IMR-90 (cell line): ENCODE results near the gene STX7. TPM values are rescaled to one million over a fixed set of nuclear protein-coding genes. Genes with fewer than 3 reads are reported as not detected.

ENCODE experiments used
- ATAC-seq: fragments of 200-7000 bp; cut with Tn5 transposase; 2 replicates; pipeline ENCODE4 v1.9.1; 2020; ENCODE audit warnings: low read depth, mild to moderate bottlenecking, moderate library complexity
- BruUV-seq: library from RNA; stranded (reverse); fragments of 400-500 nt; replicated peaks from 2 replicates; lab custom pipeline; 2021; lab: Mats Ljungman, UMichigan
- CTCF ChIA-PET: fragments of 300-600 bp; formaldehyde crosslinking; extraction: SDS; loops from one replicate; lab custom pipeline; 2021; ENCODE audit warnings: antibody characterized with exemption; lab: Yijun Ruan, JAX
- POLR2A ChIA-PET: fragments of 300-600 bp; sonication (Branson Sonifier 250); formaldehyde crosslinking; loops from one replicate; lab custom pipeline; 2022; ENCODE audit warnings: antibody characterized with exemption; ENCODE audit not compliant: unreplicated experiment; lab: Charles Lee
- DNase-seq: peaks from one replicate; pipeline ENCODE4 v3.0.0; 2013
- H2AFZ ChIP-seq: replicated peaks from 2 replicates; pipeline ENCODE3; 2013; ENCODE audit warnings: low read length, mild to moderate bottlenecking; ENCODE audit not compliant: poor library complexity
- H2AK5ac ChIP-seq: 2 replicates; pipeline ENCODE4 v1.6.1; 2013; ENCODE audit warnings: low read depth, low read length, inconsistent platforms
- H2AK9ac ChIP-seq: replicated peaks from 2 replicates; pipeline ENCODE3; 2013; ENCODE audit warnings: mild to moderate bottlenecking, low read depth, low read length, moderate library complexity; ENCODE audit not compliant: poor library complexity
- H2BK120ac ChIP-seq: 2 replicates; pipeline ENCODE4 v1.6.1; 2013; ENCODE audit warnings: low read depth, low read length, inconsistent platforms
- H2BK15ac ChIP-seq: 3 replicates; pipeline ENCODE4 v1.6.1; 2013; ENCODE audit warnings: low read depth, low read length, inconsistent platforms
- H2BK20ac ChIP-seq: 2 replicates; pipeline ENCODE4 v1.6.1; 2013; ENCODE audit warnings: low read depth, mild to moderate bottlenecking, inconsistent platforms, low read length, moderate library complexity
- H2BK5ac ChIP-seq: 2 replicates; pipeline ENCODE4 v1.6.1; 2013; ENCODE audit warnings: mild to moderate bottlenecking, low read depth, low read length, inconsistent platforms; ENCODE audit not compliant: poor library complexity, severe bottlenecking
- H3K14ac ChIP-seq: replicated peaks from 2 replicates; pipeline ENCODE4 v1.6.1; 2013; ENCODE audit warnings: low read depth, low read length, inconsistent platforms
- H3K18ac ChIP-seq: 2 replicates; pipeline ENCODE4 v1.6.1; 2013; ENCODE audit warnings: low read depth, low read length, control low read depth
- H3K23ac ChIP-seq: 2 replicates; pipeline ENCODE4 v1.6.1; 2013; ENCODE audit warnings: low read depth, low read length, inconsistent platforms
- H3K27ac ChIP-seq: 2 replicates; pipeline ENCODE4 v1.5.1; 2013; ENCODE audit warnings: mild to moderate bottlenecking, control low read depth, low read length; ENCODE audit not compliant: insufficient read depth
- H3K27me3 ChIP-seq: 2 replicates; pipeline ENCODE4 v1.6.1; 2013; ENCODE audit warnings: low read length; ENCODE audit not compliant: control insufficient read depth, insufficient read depth
- H3K36me3 ChIP-seq: 2 replicates; pipeline ENCODE4 v1.6.1; 2013; ENCODE audit warnings: low read length, mixed read lengths; ENCODE audit not compliant: control insufficient read depth, insufficient read depth
- H3K4ac ChIP-seq: 2 replicates; pipeline ENCODE4 v1.6.1; 2013; ENCODE audit warnings: low read depth, low read length, inconsistent platforms
- H3K4me1 ChIP-seq: 2 replicates; pipeline ENCODE4 v1.6.1; 2013; ENCODE audit warnings: low read length, mixed read lengths; ENCODE audit not compliant: control insufficient read depth, insufficient read depth
- H3K4me2 ChIP-seq: 2 replicates; pipeline ENCODE4 v1.6.1; 2013; ENCODE audit warnings: low read depth, mild to moderate bottlenecking, control low read depth, low read length, moderate library complexity
- H3K4me3 ChIP-seq: 2 replicates; pipeline ENCODE4 v1.5.1; 2013; ENCODE audit warnings: low read depth, mild to moderate bottlenecking, control low read depth, low read length, moderate library complexity; ENCODE audit not compliant: insufficient read depth
- H3K56ac ChIP-seq: 2 replicates; pipeline ENCODE4 v1.6.1; 2013; ENCODE audit warnings: low read length, inconsistent platforms; ENCODE audit not compliant: insufficient read depth; ENCODE audit errors: extremely low read depth
- H3K79me1 ChIP-seq, 2 experiments: 2 replicates each; pipeline ENCODE4 v1.6.1; 2013; ENCODE audit warnings: low read length in 2 of 2, inconsistent platforms in 1 of 2, low read depth in 1 of 2
- H3K9ac ChIP-seq: 2 replicates; pipeline ENCODE4 v1.6.1; 2013; ENCODE audit warnings: low read depth, low read length, control low read depth
- H3K9me1 ChIP-seq: 2 replicates; pipeline ENCODE4 v1.6.1; 2013; ENCODE audit warnings: low read length, inconsistent platforms; ENCODE audit not compliant: insufficient read depth
- H3K9me3 ChIP-seq: 2 replicates; pipeline ENCODE4 v1.6.1; 2013; ENCODE audit warnings: low read length; ENCODE audit not compliant: control insufficient read depth, insufficient read depth
- H4K20me1 ChIP-seq: 2 replicates; pipeline ENCODE4 v1.6.1; 2013; ENCODE audit warnings: low read length, inconsistent platforms; ENCODE audit not compliant: insufficient read depth
- H4K5ac ChIP-seq: 2 replicates; pipeline ENCODE4 v1.6.1; 2013; ENCODE audit warnings: mild to moderate bottlenecking, low read depth, low read length, control low read depth
- H4K8ac ChIP-seq, 2 experiments: 2 replicates each; pipeline ENCODE4 v1.6.1; 2013; ENCODE audit warnings: low read depth in 2 of 2, low read length in 2 of 2, control low read depth in 1 of 2, inconsistent platforms in 1 of 2
- H4K91ac ChIP-seq: 2 replicates; pipeline ENCODE4 v1.6.1; 2013; ENCODE audit warnings: low read depth, low read length, inconsistent platforms; ENCODE audit not compliant: insufficient read depth
- BHLHE40 ChIP-seq: fragments of 150-350 bp; IDR thresholded peaks from 2 replicates; pipeline ENCODE4 v1.6.1; 2016; ENCODE audit warnings: mild to moderate bottlenecking, low read depth, low read length
- CEBPB ChIP-seq: IDR thresholded peaks from 2 replicates; pipeline ENCODE4 v1.6.1; 2012; ENCODE audit warnings: low read depth, low read length, improper control_type of control experiment
- CHD1 ChIP-seq: IDR thresholded peaks from 2 replicates; pipeline ENCODE4 v1.6.1; 2012; ENCODE audit warnings: low read depth, low read length, improper control_type of control experiment
- CTCF ChIP-seq: conservative IDR thresholded peaks from 2 replicates; pipeline ENCODE4 v1.5.1; 2012; ENCODE audit warnings: mild to moderate bottlenecking, low read depth, low read length, improper control_type of control experiment
- ELK1 ChIP-seq: fragments of 150-350 bp; IDR thresholded peaks from 2 replicates; pipeline ENCODE4 v1.6.1; 2016; ENCODE audit warnings: low read depth, mild to moderate bottlenecking, low read length, moderate library complexity, borderline replicate concordance
- FOS ChIP-seq: fragments of 150-350 bp; IDR thresholded peaks from 2 replicates; pipeline ENCODE4 v1.6.1; 2016; ENCODE audit warnings: low read depth, low read length
- MAFK ChIP-seq: IDR thresholded peaks from 2 replicates; pipeline ENCODE4 v1.6.1; 2012; ENCODE audit warnings: low read depth, low read length, improper control_type of control experiment
- MAZ ChIP-seq: IDR thresholded peaks from 2 replicates; pipeline ENCODE4 v1.6.1; 2012; ENCODE audit warnings: low read depth, mild to moderate bottlenecking, low read length, improper control_type of control experiment, moderate library complexity, borderline replicate concordance
- MXI1 ChIP-seq: IDR thresholded peaks from 2 replicates; pipeline ENCODE4 v1.6.1; 2012; ENCODE audit warnings: low read depth, mild to moderate bottlenecking, low read length, moderate library complexity, borderline replicate concordance
- NFE2L2 ChIP-seq: fragments of 150-350 bp; IDR thresholded peaks from 2 replicates; pipeline ENCODE4 v1.6.1; 2016; ENCODE audit warnings: low read depth, mild to moderate bottlenecking, low read length
- RAD21 ChIP-seq: IDR thresholded peaks from 2 replicates; pipeline ENCODE4 v1.6.1; 2012; ENCODE audit warnings: low read length, improper control_type of control experiment
- RCOR1 ChIP-seq: IDR thresholded peaks from 2 replicates; pipeline ENCODE4 v1.6.1; 2012; ENCODE audit warnings: mild to moderate bottlenecking, low read length, improper control_type of control experiment; ENCODE audit not compliant: insufficient replicate concordance
- RFX5 ChIP-seq: IDR thresholded peaks from 2 replicates; pipeline ENCODE4 v1.8.0; 2012; ENCODE audit warnings: low read depth, mild to moderate bottlenecking, low read length, moderate library complexity
- SMC3 ChIP-seq: fragments of 150-350 bp; IDR thresholded peaks from 2 replicates; pipeline ENCODE4 v1.6.1; 2016; ENCODE audit warnings: low read depth, mild to moderate bottlenecking, antibody characterized with exemption, low read length, moderate library complexity
- USF2 ChIP-seq: fragments of 150-350 bp; IDR thresholded peaks from 2 replicates; pipeline ENCODE4 v1.6.1; 2017; ENCODE audit warnings: mild to moderate bottlenecking, antibody characterized with exemption, low read length, low read depth
- WGBS, 2 experiments: methylation state at CpG; one replicate each; pipeline versions ENCODE4 v1.1.5 to v1.1.7; 2013; ENCODE audit warnings: missing lambda C conversion rate in 2 of 2; ENCODE audit not compliant: insufficient read length in 1 of 2; ENCODE audit errors: extremely low coverage in 2 of 2; 5-methylcytosine and 5-hydroxymethylcytosine counted together
- dilution Hi-C: fragments of 300-500 bp; cut with HindIII; formaldehyde crosslinking; loops from one replicate; pipeline ENCODE4 v1.14.3; 2018; ENCODE audit warnings: low sequenced_read_pairs; ENCODE audit not compliant: unreplicated experiment
- in situ Hi-C: fragments of 300-500 bp; cut with MboI; formaldehyde crosslinking; loops from 3 replicates; pipeline ENCODE4 v1.14.3; 2019; ENCODE audit warnings: low sequenced_read_pairs, inconsistent platforms, mixed read lengths
- intact Hi-C: fragments of 100-400 bp; cut with micrococcal nuclease; formaldehyde crosslinking; loops from 2 replicates; pipeline ENCODE4 v1.10.0; 2022
- polyA plus RNA-seq, 3 experiments: library from polyadenylated mRNA; depleted of rRNA; stranded (reverse); fragments of >200 nt; gene quantifications; 2 replicates each; pipeline ENCODE4 v1.2.3, GENCODE V29; 2012; ENCODE audit warnings: low replicate concordance in 1 of 3
- total RNA-seq: library from RNA; depleted of rRNA; stranded (reverse); fragments of >200 nt; gene quantifications from 2 replicates; pipeline ENCODE4 v1.2.3, GENCODE V29; 2012

The STX7 gene
- total and polyA plus RNA-seq, 2 of the 4 experiments (the other 2 are of a cell fraction): 16.5 to 35.1 TPM

GRCh38 chr6:132489376-132489775 is 23.5 kb downstream of the STX7 start:
- no peak overlapping the region for H3K4ac ChIP-seq
- BruUV-seq: no TSS peak
- peaks cover 17% of the 10 kb centered on the region for H3K9me1 ChIP-seq
- H4K91ac ChIP-seq: no peak overlapping the region
- no peak overlapping the region for H3K4me2 ChIP-seq
- ChIA-PET CTCF (no interaction called here), POLR2A (no interaction called here)
- no peak overlapping the region for H2BK20ac ChIP-seq
- dilution Hi-C loops: loop anchor here (25.0 kb wide), 1 partner anchor 202 kb away; no protein-coding TSS in a partner anchor
- no peak overlapping the region for H3K4me3 ChIP-seq
- peaks cover 25 to 43% of the 10 kb centered on the region in 2 experiments for H3K79me1 ChIP-seq
- no peak overlapping the region for H3K9ac ChIP-seq
- H3K4me1 ChIP-seq: no peaks in the 10 kb centered on the region
- H3K23ac ChIP-seq: no peak overlapping the region
- no peak overlapping the region for H4K8ac ChIP-seq
- DNase-seq: no peak
- no peak for ATAC-seq
- no peak overlapping the region for H2AFZ ChIP-seq
- H2BK5ac ChIP-seq: no peak overlapping the region
- no peak overlapping the region for H2AK5ac ChIP-seq
- intact Hi-C loops: no loop called here
- H3K36me3 ChIP-seq: peaks cover 6% of the 10 kb centered on the region; the same call in 1 of the 2 replicates
- H2BK120ac ChIP-seq: no peak overlapping the region
- no peak overlapping the region for H4K5ac ChIP-seq
- no CpG with 5 or more reads among the region's 4 CpGs for WGBS, 2 experiments
- H2BK15ac ChIP-seq: no peak overlapping the region
- in situ Hi-C loops: loop anchor here (10.0 to 25.0 kb wide), 2 partner anchors 185 to 802 kb away; no protein-coding TSS in a partner anchor
- H3K18ac ChIP-seq: no peak overlapping the region
- no peak overlapping the region for H3K56ac ChIP-seq
- H3K27me3 ChIP-seq: no peaks in the 10 kb centered on the region
- H2AK9ac ChIP-seq: no peak overlapping the region
- no peak for TF ChIP-seq CTCF
- TF ChIP-seq CHD1: no peak
- TF ChIP-seq CEBPB: no peak
- no peak for TF ChIP-seq RFX5
- no peak for TF ChIP-seq USF2
- TF ChIP-seq BHLHE40: no peak
- TF ChIP-seq SMC3: no peak
- TF ChIP-seq RCOR1: no peak
- TF ChIP-seq MAZ: no peak
- no peak for TF ChIP-seq MAFK
- TF ChIP-seq MXI1: no peak
- no peak for TF ChIP-seq RAD21
- no peak for TF ChIP-seq ELK1
- no peak for TF ChIP-seq FOS
- no peak for TF ChIP-seq NFE2L2
- no peak overlapping the region for H3K14ac ChIP-seq
- peaks cover 21% of the 10 kb centered on the region for H4K20me1 ChIP-seq
- H3K27ac ChIP-seq: no peak overlapping the region
- no peaks in the 10 kb centered on the region for H3K9me3 ChIP-seq
